Transverse colon (tissue), 4 donors: ENCODE data around the gene TMEM238. TPM values are rescaled to one million over a fixed set of nuclear protein-coding genes. Genes with fewer than 3 reads are reported as not detected.

Source experiments
- DNase-seq: peaks from one replicate; pipeline ENCODE4 v3.0.0-alpha.2; 2019
- H3K27ac ChIP-seq, 4 donors: fragments of 200-600 bp; sonication (generic); 2 replicates each; pipeline ENCODE4 v1.5.1; 2016 to 2018; ENCODE audit warnings: inconsistent platforms in 4 of 4
- H3K27me3 ChIP-seq: fragments of 200-600 bp; sonication (generic); 2 replicates; pipeline ENCODE4 v1.5.1; 2017; ENCODE audit warnings: inconsistent platforms
- H3K36me3 ChIP-seq, 4 donors: fragments of 200-600 bp; sonication (generic); 2 replicates each; pipeline ENCODE4 v1.5.1; 2017 to 2019; ENCODE audit warnings: inconsistent platforms in 4 of 4
- H3K4me1 ChIP-seq, 4 donors: fragments of 200-600 bp; sonication (generic); 2 replicates each; pipeline ENCODE4 v1.5.1; 2017 to 2020; ENCODE audit warnings: inconsistent platforms in 4 of 4
- H3K4me3 ChIP-seq, 4 donors: fragments of 200-600 bp; sonication (generic); 1 replicate in 1 of 4; 2 replicates in 3 of 4; pipeline versions ENCODE4 v1.5.1 to v1.6.1; 2017 to 2019; ENCODE audit warnings: inconsistent platforms in 4 of 4
- H3K9me3 ChIP-seq, 2 donors: fragments of 200-600 bp; sonication (generic); 2 replicates each; pipeline ENCODE4 v1.5.1; 2017 to 2019; ENCODE audit warnings: inconsistent platforms in 2 of 2
- EP300 ChIP-seq: sonication (generic); formaldehyde crosslinking; IDR thresholded peaks from one replicate; pipeline ENCODE4 v1.6.1; 2017; ENCODE audit warnings: antibody characterized with exemption, low read depth
- POLR2A ChIP-seq: fragments of 450-650 bp; IDR thresholded peaks from one replicate; pipeline ENCODE4 v1.6.1; 2016; ENCODE audit warnings: antibody characterized with exemption, mild to moderate bottlenecking, moderate library complexity
- POLR2AphosphoS5 ChIP-seq, 3 donors: sonication (generic); formaldehyde crosslinking; IDR thresholded peaks; one replicate each; pipeline ENCODE4 v1.6.1; 2016; ENCODE audit warnings: antibody characterized with exemption in 3 of 3
- WGBS, 2 donors: methylation state at CpG; one replicate each; pipeline ENCODE4 v1.1.5; 2018; ENCODE audit warnings: low coverage in 1 of 2; 5-methylcytosine and 5-hydroxymethylcytosine counted together
- in situ Hi-C, 4 donors: fragments of 200-750 bp; cut with MboI; loops; one replicate each; pipeline versions ENCODE4 v1.15.0 to v1.15.1; 2017; ENCODE audit warnings: low sequenced_read_pairs in 3 of 4, low pct_ligation_motif_present in 1 of 4, low pct_unique_long_range_greater_than_20kb in 1 of 4
- intact Hi-C: fragments of 100-400 bp; cut with DNase I; formaldehyde crosslinking; loops from one replicate; pipeline ENCODE4 v1.15.1; 2023; ENCODE audit warnings: low total_unique reads
- total RNA-seq, 4 donors: library from RNA; depleted of rRNA; stranded (reverse); fragments of >200 nt; gene quantifications; one replicate each; pipeline ENCODE4 v1.1.0, GENCODE V29; 2016
- TF ChIP-seq, protein P1 (sequence below), 5 experiments: fragments of 200-600 bp in 3 of 5; fragments of 450-650 bp in 2 of 5; sonication (generic) in 3 of 5; IDR thresholded peaks; 1 replicate in 2 of 5; 2 replicates in 3 of 5; pipeline ENCODE4 v1.5.1; 2016 to 2017; ENCODE audit warnings: antibody characterized with exemption in 5 of 5, inconsistent platforms in 3 of 5, mild to moderate bottlenecking in 2 of 5, moderate library complexity in 1 of 5

Gene TMEM238
- total RNA-seq, 4 donors from 2014 or later: 12.0 to 199 (median 42.5) TPM

DNA sequence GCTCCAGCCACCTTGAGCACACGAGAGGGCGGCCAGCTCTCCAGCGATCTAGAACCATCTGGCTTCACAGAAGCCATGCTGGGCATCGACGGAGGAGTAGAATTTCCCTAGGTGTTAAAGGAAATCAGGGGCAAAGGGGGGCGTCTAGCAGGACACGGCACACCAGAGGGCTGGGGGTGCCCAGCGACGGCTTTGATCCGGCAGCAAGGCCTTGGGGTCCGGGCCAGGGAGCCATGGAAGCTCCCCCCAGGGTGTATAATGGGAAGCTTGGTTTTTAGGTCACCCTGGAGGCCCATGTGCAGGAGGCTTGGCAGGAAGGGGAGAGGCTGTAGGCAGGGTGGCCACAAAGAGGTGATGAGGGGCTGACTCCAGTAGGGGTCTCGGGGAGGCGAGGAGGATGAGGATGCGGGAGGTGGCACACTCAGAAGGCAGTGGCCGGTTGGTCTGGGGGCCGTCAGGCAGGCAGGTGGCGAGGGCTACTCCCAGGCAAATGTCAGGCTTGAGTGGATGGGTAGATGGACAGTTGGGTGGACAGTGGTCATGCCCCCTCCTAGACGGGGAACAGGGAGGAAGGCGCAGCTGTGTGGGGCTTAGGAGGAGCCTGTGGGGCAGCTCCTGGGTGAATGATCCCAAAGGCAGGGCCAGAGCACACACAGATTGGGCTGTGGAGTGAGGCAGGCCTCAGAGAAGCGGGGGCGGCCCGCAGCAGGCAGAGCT lies 38.8 kb downstream of the TMEM238 start:
- H3K4me1 ChIP-seq: peaks cover 6 to 29% (median 18%) of the 10 kb centered on the region in 4 donors
- H3K27ac ChIP-seq: no peak overlapping the region
- 84 to 86% methylated on average over 7 to 22 of the region's 22 CpGs for WGBS, 2 donors
- no peak for DNase-seq
- H3K9me3 ChIP-seq: no peaks in the 10 kb centered on the region
- intact Hi-C loops: no loop called here
- in situ Hi-C loops: no loop called here
- TF ChIP-seq, protein P1, sequence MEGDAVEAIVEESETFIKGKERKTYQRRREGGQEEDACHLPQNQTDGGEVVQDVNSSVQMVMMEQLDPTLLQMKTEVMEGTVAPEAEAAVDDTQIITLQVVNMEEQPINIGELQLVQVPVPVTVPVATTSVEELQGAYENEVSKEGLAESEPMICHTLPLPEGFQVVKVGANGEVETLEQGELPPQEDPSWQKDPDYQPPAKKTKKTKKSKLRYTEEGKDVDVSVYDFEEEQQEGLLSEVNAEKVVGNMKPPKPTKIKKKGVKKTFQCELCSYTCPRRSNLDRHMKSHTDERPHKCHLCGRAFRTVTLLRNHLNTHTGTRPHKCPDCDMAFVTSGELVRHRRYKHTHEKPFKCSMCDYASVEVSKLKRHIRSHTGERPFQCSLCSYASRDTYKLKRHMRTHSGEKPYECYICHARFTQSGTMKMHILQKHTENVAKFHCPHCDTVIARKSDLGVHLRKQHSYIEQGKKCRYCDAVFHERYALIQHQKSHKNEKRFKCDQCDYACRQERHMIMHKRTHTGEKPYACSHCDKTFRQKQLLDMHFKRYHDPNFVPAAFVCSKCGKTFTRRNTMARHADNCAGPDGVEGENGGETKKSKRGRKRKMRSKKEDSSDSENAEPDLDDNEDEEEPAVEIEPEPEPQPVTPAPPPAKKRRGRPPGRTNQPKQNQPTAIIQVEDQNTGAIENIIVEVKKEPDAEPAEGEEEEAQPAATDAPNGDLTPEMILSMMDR (IDR thresholded peaks at IDR 0.05): no peak
- no peak for TF ChIP-seq POLR2A
- TF ChIP-seq POLR2AphosphoS5 (IDR thresholded peaks at IDR 0.05): no peak
- no peaks in the 10 kb centered on the region for H3K27me3 ChIP-seq
- H3K4me3 ChIP-seq: no peak overlapping the region
- H3K36me3 ChIP-seq: peaks cover 0 to 4% (median 0%) of the 10 kb centered on the region in 4 donors

DNA sequence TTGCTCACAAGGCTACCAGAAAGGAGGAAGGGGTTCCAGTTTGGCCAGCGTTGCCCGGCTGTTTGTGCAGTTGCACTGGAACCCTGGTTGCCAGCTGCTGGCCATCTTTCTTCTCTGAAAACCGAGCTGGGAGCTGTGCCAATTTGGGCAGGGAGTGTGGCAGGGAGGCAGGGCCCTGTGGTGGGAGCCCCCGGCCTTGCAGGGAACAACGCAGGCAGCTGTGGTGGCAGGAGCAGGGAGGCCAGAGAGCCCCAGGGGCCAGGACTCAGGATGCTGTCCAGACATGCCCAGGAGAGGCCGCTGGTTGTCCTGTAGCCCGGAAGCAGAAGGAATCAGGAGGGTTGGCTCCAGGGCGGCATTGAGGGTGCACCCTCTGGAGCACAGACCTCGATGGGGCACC lies 39.6 kb downstream of the TMEM238 start:
- no peak for DNase-seq
- H3K4me1 ChIP-seq: peaks cover 6 to 34% (median 20%) of the 10 kb centered on the region in 4 donors
- in situ Hi-C loops (no loop called here), intact Hi-C loops (no loop called here)
- H3K36me3 ChIP-seq: peaks cover 0 to 4% (median 0%) of the 10 kb centered on the region in 4 donors
- TF ChIP-seq POLR2AphosphoS5 (IDR thresholded peaks at IDR 0.05) (no peak), EP300 (no peak), POLR2A (no peak)
- TF ChIP-seq, protein P1 (IDR thresholded peaks at IDR 0.05): no peak
- H3K9me3 ChIP-seq: no peaks in the 10 kb centered on the region
- H3K4me3 ChIP-seq: no peak overlapping the region
- no peak overlapping the region for H3K27ac ChIP-seq
- WGBS, 2 donors: 75% methylated on average over 9 of the region's 9 CpGs; no CpG with 5 or more reads in 1 of the 2 donors
- no peaks in the 10 kb centered on the region for H3K27me3 ChIP-seq

DNA sequence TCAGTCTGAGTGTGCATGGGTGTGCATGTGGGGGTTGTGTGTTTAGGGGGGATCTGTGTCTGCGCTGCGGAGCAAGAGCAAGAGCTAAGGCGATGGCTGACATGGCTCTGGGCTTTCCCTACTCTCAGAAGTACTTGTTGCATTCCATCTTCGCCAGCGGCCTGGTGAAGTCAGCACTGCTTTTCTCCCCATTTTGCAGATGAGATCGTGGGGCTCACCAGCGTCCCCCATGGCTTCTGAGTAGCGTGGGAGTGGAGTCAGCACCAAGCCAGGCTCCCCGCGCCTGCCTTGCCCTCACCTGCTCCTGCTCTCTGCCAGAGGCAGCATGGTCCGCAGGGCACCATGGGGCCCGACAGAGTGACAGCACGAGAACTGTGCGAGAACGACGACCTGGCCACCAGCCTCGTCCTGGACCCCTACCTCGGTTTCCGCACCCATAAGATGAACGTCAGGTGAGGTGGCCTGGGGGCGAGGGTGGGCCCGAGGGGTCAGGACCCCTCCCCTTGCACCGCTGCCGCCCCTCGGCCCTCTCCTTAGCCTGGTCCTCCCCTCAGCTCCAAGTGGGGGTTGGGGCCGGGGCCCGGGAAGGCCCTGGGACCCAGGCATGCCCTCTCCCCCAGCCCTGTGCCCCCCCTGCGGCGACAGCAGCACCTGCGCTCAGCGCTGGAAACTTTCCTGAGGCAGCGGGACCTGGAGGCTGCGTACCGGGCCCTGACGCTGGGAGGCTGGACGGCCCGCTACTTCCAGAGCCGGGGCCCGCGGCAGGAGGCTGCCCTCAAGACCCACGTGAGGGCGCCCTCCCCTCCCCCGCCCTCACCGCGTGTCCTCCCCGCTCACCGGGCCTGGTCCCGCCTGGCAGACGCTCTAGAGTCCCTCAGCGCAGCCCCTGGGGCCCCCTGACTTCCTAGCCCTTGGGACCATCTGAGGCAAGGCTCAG lies 42.2 kb downstream of the TMEM238 start:
- Histone ChIP-seq H3K36me3 (no peaks in the 10 kb centered on the region), H3K9me3 (no peaks in the 10 kb centered on the region), H3K4me1 (peaks cover 6 to 43% (median 27%) of the 10 kb centered on the region in 4 donors), H3K27ac (no peak overlapping the region), H3K27me3 (no peaks in the 10 kb centered on the region), H3K4me3 (peak overlapping the region in 1 of 4 donors; percentile 96)
- TF ChIP-seq POLR2A (no peak), POLR2AphosphoS5 (IDR thresholded peaks at IDR 0.05) (no peak), EP300 (no peak)
- TF ChIP-seq, protein P1 (IDR thresholded peaks at IDR 0.05): no peak
- intact Hi-C loops (loop anchor here (2.0 kb wide), 1 partner anchor 65 kb away; the partner anchor contains the start of gene UBE2S), in situ Hi-C loops (no loop called here)
- WGBS, 2 donors: 87 to 100% methylated on average over 2 to 50 of the region's 50 CpGs
- no peak for DNase-seq

DNA sequence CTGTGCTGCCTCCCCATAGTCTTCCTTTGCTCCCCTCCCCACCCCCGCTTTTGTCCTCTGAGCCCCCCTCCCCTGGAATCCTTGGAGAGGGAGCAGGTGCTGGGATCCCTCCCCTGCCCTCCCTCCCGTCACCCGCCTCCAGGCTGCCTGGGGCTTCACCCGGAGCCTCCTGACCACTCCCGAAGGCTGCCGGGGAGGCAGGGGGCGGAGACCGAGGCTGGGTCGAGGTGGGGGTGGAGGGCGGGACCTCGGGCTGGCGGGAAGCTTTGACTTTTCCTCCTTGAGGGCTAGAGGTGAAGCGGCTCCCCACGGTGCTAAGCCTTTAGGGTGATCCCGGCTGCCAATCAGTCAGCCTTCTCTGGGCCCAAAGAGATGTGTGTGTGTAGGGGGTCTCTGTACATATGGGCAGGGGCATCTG lies 42.9 kb downstream of the TMEM238 start:
- intact Hi-C loops: loop anchor here (2.0 kb wide), 1 partner anchor 66 kb away; the partner anchor contains the start of gene UBE2S
- H3K27me3 ChIP-seq: no peaks in the 10 kb centered on the region
- H3K9me3 ChIP-seq: no peaks in the 10 kb centered on the region
- no peaks in the 10 kb centered on the region for H3K36me3 ChIP-seq
- peaks cover 6 to 43% (median 27%) of the 10 kb centered on the region in 4 donors for H3K4me1 ChIP-seq
- peak; percentile 87 for DNase-seq
- peak overlapping the region; percentile 20 to 96 (median 81) for H3K4me3 ChIP-seq
- in situ Hi-C loops: no loop called here
- 3% methylated on average over 12 of the region's 15 CpGs; no CpG with 5 or more reads in 1 of the 2 donors for WGBS, 2 donors
- TF ChIP-seq POLR2AphosphoS5 (IDR thresholded peaks at IDR 0.05) (peak in 1 of 3 donors; percentile 52), POLR2A (no peak), EP300 (no peak)
- TF ChIP-seq, protein P1 (IDR thresholded peaks at IDR 0.05): no peak
- peak overlapping the region; percentile 83 to 99 (median 96) for H3K27ac ChIP-seq
